NCI-H1417 treated with DMSO at 0.1 percent for 48 hours (cell line): ENCODE results near the gene SIVA1.
A peak's percentile ranks its signal among the peaks of the same experiment; 100 is the strongest.

Experiments used
- DNase-seq: peaks from one replicate; lab custom pipeline; 2025; lab: John Stamatoyannopoulos, UW

The SIVA1 gene

DNA sequence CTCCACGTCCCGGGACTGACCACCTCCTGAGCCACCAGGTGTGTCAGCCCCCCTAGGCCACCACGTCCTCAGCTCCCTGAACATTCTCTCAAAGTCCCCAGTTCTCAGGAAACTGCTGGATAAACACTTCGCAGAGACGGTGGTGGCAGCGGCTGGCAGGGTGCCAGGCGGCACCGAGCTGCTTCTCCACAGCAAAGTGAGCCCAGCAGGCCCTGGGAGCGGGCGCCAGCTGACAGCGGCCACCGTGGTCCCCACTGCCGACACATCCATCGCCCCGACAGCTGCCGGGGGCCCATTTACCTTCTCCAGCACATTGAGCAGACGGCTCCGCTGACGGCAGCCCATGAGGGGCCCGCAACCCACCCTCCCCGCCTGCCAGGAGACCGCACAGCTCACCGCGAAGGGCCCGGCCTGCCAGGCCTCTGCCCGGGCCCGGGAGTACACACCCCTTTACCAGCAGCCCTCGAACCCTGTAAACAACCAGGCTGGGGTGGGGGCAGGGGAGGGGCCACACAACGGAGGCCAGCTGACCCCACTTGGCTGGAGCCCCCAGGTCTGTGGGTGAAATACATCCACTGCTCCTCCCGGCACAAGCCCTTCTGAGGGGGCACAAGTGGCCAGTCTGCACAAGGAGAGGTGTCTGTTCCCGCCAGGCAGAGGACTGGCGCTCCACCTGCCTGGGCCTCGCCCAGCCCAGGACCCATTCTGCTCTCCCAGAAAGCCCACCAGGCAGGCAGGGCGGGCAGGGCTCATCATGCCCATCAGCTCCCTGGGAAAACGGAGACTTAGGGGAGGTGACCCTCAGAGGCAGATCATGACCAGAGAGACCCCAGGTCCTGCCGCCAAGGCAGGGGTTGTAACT, 32.1 kb downstream of the SIVA1 start:
- peak; percentile 28 for DNase-seq

DNA sequence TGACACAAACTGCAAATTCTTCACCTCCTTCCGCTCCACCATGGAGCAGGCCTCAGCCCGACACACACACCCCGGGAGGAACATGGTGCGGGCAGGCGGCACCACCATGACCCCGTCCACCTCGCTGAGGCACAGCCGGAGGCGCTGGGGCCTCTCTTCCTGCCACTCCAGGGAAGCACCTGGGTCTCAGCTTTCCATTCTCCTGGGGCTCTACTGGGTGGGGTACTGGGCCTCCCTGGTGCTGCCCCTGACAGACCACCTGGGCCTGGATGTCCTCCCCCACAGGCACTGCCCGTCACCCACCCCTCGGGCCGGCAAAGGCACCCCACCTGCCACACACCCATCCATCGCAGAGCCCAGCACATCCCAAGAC, 32.7 kb downstream of the SIVA1 start:
- DNase-seq: no peak

- no peak for DNase-seq
Observed at GRCh38 chr14:104786091-104786586, 33.2 kb downstream of the SIVA1 start.

DNA sequence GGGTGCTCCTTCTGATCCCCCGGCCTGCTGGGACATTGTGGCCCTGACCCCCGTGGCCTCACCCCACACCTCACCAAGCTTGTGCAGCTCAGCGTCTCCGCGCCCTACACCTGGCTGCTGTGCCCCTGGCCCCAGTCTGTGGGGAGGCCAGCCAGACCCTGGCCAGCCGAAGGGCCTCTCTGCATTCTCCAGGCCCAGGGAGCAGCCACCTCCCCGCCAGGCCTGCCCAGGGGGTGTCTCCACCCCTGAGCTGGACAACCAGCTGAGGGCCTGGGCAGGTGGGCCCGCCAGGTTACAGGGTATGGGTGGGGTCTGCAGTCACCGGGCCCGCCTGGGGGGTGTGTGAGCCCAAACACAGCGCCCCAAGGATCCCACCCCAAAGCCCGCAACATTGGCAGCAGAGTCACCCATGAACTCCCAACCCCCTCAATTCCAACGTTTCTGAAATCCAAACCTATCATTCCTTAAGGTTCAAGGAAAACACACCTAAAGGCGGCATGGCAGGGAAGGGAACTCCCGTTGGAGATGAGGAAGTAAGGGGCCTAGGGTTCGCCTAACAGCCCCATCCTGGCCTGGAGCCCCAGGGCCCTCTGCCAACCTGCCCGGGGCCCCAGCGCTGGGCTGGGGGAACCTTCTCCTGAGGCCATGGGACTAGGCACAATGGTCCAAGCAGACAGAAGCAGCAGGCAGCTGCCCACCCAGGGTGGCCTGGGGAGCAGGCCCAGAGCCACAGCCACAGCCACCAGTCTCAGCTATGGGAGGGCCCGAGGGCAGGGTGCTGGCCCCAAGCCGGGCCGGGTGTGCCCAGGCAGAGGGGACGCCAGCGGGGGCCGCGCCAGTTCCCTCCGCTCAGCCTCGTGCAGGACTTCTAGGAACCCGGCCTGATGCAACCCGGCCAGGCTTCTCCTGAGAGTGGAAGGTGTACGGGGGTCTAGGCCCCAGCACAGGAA, 34.1 kb downstream of the SIVA1 start:
- no peak for DNase-seq

DNA sequence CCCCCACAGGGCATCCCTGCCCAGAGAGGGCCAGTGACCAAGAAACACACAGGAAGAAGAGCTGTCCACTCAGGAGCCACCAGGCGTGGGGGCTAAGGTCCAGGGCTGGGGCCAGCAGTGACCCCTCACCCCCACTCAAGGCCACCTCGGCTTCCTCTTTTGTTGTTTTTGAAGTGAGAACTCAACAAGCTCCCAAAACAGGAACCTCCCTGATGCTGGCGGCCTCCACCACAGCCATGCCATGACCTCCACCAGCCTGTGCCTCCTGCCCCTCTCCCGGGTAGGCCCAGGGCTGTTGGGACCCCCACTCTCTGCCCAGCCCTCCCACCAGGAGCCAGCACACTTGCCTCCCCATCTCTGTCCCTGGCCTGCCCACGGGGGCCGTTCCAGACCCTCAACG, 34.8 kb downstream of the SIVA1 start:
- DNase-seq: no peak

GRCh38 chr14:104788161-104788818, 35.3 kb downstream of the SIVA1 start:
- DNase-seq: peak; percentile 91

GRCh38 chr14:104788873-104789663, 36.1 kb downstream of the SIVA1 start:
- no peak for DNase-seq

DNA sequence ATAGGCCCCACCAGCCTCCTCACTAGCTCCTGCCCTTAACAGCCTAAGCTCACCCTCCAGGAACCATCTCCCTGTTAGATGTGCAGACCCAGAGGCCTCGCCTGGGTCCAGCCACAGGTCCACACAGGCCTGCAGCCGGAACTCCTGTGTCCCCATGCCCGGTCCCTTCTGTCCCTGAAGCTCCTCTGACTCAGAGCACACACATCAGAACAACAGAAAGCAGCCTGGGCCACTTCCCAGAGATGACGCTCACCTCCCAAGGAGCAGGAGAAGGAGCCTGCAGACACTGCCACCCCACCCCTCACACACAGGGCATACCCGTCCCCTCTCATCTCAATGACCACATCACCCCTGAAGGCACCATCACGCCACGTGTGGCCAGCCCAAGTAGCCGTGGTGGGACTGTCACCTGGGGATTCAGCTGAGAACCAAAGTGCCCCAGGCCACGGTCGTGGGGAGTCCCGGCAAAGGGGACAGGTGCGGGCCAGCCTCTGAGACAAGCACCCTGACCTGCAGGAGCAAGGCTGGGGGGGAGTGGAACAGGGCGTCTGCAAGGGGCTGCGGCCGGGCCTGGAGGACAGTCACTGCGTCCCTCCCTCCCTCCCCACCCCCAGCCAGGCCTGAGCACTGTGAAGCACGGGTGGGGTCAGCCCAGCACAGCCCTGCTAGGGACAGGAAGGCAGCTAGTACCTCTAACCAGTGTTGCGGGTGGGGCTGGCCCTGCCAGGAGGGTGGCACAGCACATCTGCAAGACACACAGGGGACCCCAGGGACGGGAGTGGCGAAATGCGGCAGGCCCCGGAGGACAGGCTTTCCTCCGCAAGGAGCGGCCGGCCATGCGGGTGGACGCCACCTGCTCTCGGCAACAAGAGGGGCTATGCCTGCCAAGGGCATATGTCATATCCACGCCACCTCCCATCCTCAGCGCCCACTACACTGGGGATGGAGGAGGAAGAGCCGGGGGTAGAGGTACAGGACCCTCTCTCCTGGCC, 37.1 kb downstream of the SIVA1 start:
- DNase-seq: no peak

DNA sequence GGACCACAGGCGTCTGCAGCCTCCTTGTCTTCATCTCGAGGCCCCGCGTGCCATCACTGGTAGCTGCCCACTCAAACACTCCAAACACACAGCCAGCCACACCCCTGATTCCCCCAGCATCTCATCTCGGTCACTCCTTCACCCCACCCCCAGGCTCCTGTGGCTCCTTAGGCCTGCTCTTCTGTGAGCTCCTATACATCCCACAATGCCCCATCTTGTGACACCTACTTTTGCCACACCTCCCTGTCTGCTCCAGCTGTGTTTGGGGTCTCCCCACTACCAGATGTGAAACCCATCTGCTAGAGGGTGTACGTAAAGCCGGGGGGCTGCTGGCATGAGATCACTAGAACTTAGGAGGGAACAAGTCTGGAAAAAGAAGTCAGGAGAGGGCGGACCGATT, 38.5 kb downstream of the SIVA1 start:
- no peak for DNase-seq

DNA sequence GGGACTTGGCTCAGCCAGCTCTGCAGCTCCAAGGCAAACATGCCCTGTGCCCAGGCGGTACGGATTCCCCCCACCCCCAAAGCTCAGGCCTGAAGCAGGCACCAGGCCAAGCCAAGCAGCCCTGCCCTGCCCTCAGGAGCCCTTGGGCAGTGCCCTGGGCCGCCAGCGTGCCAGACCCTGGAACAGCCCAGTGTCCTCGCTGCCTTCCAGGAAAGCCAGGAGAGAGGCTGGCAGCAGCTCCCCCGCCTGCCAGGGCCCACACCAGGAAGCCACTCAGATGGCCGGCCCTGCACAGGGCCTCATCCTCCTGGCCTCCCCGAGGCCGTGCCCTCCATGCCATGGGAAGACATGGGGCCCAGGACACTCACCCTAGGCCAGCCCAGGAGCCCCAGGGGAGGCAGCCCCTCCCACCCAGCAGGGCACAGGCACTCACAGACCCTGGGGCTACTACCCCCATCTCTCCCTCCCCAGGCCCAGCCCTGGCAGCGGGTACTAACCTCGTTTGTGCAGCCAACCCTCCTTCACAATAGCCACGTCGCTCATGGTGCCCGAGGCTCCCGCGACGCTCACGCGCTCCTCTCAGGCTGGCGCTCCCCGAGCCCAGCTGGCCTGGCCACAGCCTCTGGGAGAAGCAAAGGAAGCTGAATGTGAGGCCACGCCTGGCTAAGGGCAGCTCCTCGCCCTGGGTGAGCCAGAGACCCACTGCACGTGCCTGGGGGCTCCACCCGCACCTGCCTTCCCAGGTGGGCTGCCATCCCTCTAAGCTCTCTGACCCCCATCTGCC, 39.3 kb downstream of the SIVA1 start:
- no peak for DNase-seq

DNA sequence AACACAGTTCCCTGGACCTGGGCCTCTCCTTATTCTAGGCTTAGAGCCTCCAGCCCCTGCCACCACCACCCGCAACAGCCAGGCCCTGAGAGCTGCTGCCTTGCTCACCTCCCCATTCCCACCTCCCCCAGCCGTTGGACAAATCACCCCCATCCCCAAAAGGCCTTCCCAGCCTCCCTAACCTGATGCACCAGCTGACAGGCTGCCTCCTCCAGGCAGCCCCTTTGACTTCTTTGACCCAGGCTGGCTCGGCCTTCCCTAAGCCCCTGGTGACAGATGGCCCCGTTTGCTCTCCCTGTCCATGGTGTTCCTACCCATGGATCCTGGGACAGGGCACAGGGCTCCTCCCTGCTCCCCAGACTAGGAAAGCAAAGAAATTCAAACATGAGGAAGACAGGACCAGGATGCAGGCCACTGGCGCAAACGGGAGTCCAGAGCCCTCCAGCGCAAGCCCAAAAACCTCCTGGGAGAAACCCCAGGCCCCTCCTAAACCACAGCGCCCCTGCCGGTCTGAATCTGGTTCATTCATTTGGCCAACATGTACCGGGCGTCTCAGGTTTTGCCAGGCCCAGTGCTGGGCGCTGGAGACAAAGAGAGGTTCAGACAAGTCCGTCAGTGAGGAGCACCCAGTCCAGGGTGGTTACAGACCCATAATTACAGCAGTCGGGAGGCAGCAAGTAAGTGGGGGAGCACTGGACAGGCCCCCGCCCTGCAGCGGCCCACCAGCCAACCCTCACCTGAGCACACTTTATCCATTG, 40.2 kb downstream of the SIVA1 start:
- no peak for DNase-seq

GRCh38 chr14:104793703-104793959, 40.7 kb downstream of the SIVA1 start:
- DNase-seq: no peak

DNA sequence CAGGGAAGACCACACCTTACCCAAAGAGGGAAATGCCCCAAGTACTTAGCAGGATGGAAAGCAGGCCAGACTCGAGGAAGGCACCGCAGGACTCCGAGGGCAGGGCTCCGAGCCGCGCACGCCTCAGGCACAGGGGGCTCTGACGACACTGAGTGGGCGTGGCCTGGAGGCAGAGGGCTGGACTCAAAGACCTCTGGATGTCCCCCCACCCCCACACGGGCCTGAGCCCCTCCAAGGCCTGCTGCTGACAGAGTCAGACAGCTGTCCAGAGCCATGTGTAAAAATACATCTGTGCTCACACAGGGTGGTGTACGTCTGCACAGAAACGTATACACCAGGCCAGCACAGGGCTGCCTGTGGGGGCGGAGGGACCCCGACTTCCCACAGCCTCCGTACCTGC, 41.2 kb downstream of the SIVA1 start:
- no peak for DNase-seq

DNA sequence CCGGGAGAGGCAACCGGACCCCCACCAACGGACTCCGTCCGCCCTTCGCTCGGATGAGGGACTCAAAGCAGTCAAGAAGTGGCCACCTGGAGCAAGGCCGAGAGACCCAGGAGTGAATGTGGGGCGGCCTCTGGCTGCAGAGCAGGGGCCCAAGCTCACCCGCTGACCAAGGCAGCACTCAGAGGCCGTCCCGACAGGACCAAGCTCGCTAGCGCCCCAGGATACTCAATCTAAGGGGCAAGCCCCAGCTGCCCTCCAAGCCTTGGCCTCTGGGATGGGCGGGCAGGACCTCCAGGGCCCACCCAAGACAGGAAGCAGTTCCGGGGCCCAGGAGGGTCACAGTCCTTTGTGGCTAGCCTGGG, 41.7 kb downstream of the SIVA1 start:
- no peak for DNase-seq

- no peak for DNase-seq
Observed at GRCh38 chr14:104794993-104795780, 42.2 kb downstream of the SIVA1 start, which contains the start of gene AKT1. TSS of gene AKT1 (minus strand) at chr14:104795748. CDS start at chr14:104792643, 3,105 bp downstream.

DNA sequence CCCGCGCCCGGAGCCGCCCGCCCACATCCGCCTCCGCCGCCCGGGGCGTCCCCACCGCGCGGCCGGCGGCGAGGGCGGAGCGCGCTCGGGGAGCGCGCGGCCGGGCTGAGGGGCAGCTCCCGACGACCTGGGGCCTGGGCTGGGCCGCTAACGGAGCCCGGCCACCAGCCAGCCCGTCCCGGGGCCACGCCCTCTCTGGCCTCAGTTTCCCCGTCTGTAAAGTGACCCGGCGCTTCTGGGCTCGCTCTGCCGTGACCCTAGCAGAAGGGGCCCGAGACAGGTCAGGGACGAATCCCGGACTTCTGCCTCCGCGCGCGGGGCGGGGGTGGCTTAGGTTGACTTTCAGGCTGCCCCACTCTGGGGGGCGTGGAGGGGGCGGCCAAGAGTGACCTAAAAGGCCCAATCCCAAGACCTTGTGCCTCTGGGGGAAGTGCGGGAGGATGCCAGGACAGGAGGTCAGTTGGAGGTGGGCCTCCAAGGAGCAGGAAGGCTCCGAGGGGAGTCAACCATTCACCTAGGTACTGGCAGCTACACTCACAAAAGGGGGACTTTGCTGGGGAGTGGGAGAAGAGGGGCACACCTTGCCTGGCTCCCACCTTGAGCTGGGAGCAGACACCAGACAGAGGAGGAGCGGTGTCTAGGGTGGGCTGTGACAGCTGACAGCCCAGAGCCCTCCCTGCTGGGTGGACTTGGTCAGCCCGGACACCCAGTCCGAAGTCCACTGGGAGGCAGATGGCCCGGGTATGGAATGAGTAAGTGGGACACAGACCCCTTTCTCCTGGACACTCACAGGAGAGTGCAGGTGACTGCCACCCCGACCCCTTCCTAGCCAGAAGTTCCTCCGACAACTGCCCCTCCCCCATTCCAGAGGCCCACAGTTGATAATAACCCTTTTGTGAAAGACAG, 43.1 kb downstream of the SIVA1 start:
- DNase-seq: no peak

DNA sequence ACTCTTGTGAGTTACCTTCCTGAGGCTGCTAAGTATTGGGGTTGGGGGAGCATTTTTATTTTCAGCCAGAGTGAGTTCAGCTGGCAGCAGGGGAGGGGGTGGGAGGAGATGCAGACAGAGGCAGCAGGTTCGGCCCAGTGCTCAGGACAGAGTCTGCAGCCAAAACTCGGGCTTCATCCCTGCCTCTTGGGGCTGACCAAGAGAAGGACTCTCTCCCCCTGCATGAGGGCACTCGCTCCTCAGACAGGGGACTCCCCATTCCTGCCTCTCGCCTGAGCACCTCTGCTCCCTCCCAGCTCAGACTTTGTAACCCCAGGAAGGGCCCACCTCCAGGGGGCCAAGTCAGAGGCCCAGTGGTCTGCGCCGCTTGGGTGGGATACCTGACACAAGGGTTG, 43.7 kb downstream of the SIVA1 start:
- DNase-seq: no peak
